ENCODE data around the gene SOWAHA.

SOWAHA gene

GRCh38 chr5:132826424-132827082 is 13.5 kb downstream of the SOWAHA start:
- H3K4me2 ChIP-seq (ENCODE audit: low read length) = no peak overlapping the region
- TF ChIP-seq CTCF (IDR thresholded peaks at IDR 0.05; ENCODE audit: low read length) (no peak), EZH2 (IDR thresholded peaks at IDR 0.05; ENCODE audit: borderline replicate concordance, low read length) (no peak)
- 0 out of 2 replicates have a peak, but pooled peaks cover 7% of the 10 kb centered on the region for H3K27me3 ChIP-seq (ENCODE audit: insufficient read depth, low read length)

GRCh38 chr5:132827943-132828673 is 15.0 kb downstream of the SOWAHA start:
- no peak for TF ChIP-seq EZH2 (IDR thresholded peaks at IDR 0.05; ENCODE audit: borderline replicate concordance, low read length)
- TF ChIP-seq CTCF (IDR thresholded peaks at IDR 0.05; ENCODE audit: low read length) = no peak
- H3K27me3 ChIP-seq (ENCODE audit: insufficient read depth, low read length) = 0 out of 2 replicates have a peak, but pooled peaks cover 7% of the 10 kb centered on the region
- H3F3A ChIP-seq (ENCODE audit: insufficient read depth, low read length) = no peaks in the 10 kb centered on the region
- H3K4me1 ChIP-seq (ENCODE audit: insufficient read depth, low read length, severe bottlenecking) = peaks cover 5% of the 10 kb centered on the region
- no peak overlapping the region for H3K4me2 ChIP-seq (ENCODE audit: low read length)
- H3K27ac ChIP-seq (ENCODE audit: low read depth, low read length, poor library complexity, severe bottlenecking) = no peak overlapping the region
- no peak overlapping the region for H3K9ac ChIP-seq (ENCODE audit: low read length)
- no peaks in the 10 kb centered on the region for H3K79me2 ChIP-seq (ENCODE audit: insufficient read depth, low read length)
- no peak overlapping the region for H2AFZ ChIP-seq (ENCODE audit: low read length)
- no peaks in the 10 kb centered on the region for H3K9me2 ChIP-seq (ENCODE audit: low read depth, low read length)
- no peak overlapping the region for H3K4me3 ChIP-seq (ENCODE audit: low read depth, low read length, poor library complexity, severe bottlenecking)
- no peaks in the 10 kb centered on the region for H3K36me3 ChIP-seq (ENCODE audit: insufficient read depth, low read length)
- no peaks in the 10 kb centered on the region for H4K20me1 ChIP-seq (ENCODE audit: insufficient read depth, low read length)
- H3K9me3 ChIP-seq (ENCODE audit: low read length) = no peaks in the 10 kb centered on the region

More at GRCh38 chr5:132826424-132827082, 13.5 kb downstream of the SOWAHA start:
- no peaks in the 10 kb centered on the region for H3K9me3 ChIP-seq (ENCODE audit: low read length)
- no peak overlapping the region for H2AFZ ChIP-seq (ENCODE audit: low read length)
- no peak overlapping the region for H3K27ac ChIP-seq (ENCODE audit: low read depth, low read length, poor library complexity, severe bottlenecking)
- H3K36me3 ChIP-seq (ENCODE audit: insufficient read depth, low read length) = no peaks in the 10 kb centered on the region
- H3K4me1 ChIP-seq (ENCODE audit: insufficient read depth, low read length, severe bottlenecking) = peaks cover 5% of the 10 kb centered on the region
- no peak overlapping the region for H3K4me3 ChIP-seq (ENCODE audit: low read depth, low read length, poor library complexity, severe bottlenecking)
- no peak overlapping the region for H3K9ac ChIP-seq (ENCODE audit: low read length)
- no peaks in the 10 kb centered on the region for H3K9me2 ChIP-seq (ENCODE audit: low read depth, low read length)
- no peaks in the 10 kb centered on the region for H3F3A ChIP-seq (ENCODE audit: insufficient read depth, low read length)
- no peaks in the 10 kb centered on the region for H4K20me1 ChIP-seq (ENCODE audit: insufficient read depth, low read length)
- no peaks in the 10 kb centered on the region for H3K79me2 ChIP-seq (ENCODE audit: insufficient read depth, low read length)

- TF ChIP-seq EZH2 (IDR thresholded peaks at IDR 0.05; ENCODE audit: borderline replicate concordance, low read length) (no peak), CTCF (IDR thresholded peaks at IDR 0.05; ENCODE audit: low read length) (no peak)
- no peak overlapping the region for H3K9ac ChIP-seq (ENCODE audit: low read length)
- H3K4me3 ChIP-seq (ENCODE audit: low read depth, low read length, poor library complexity, severe bottlenecking) = no peak overlapping the region
- H3K36me3 ChIP-seq (ENCODE audit: insufficient read depth, low read length) = no peaks in the 10 kb centered on the region
- H3K9me2 ChIP-seq (ENCODE audit: low read depth, low read length) = no peaks in the 10 kb centered on the region
- no peaks in the 10 kb centered on the region for H3F3A ChIP-seq (ENCODE audit: insufficient read depth, low read length)
- no peak overlapping the region for H2AFZ ChIP-seq (ENCODE audit: low read length)
- 0 out of 2 replicates have a peak, but pooled peaks cover 7% of the 10 kb centered on the region for H3K27me3 ChIP-seq (ENCODE audit: insufficient read depth, low read length)
- no peaks in the 10 kb centered on the region for H3K79me2 ChIP-seq (ENCODE audit: insufficient read depth, low read length)
- peaks cover 5% of the 10 kb centered on the region for H3K4me1 ChIP-seq (ENCODE audit: insufficient read depth, low read length, severe bottlenecking)
- H3K27ac ChIP-seq (ENCODE audit: low read depth, low read length, poor library complexity, severe bottlenecking) = no peak overlapping the region
- H4K20me1 ChIP-seq (ENCODE audit: insufficient read depth, low read length) = no peaks in the 10 kb centered on the region
- H3K4me2 ChIP-seq (ENCODE audit: low read length) = no peak overlapping the region
- H3K9me3 ChIP-seq (ENCODE audit: low read length) = no peaks in the 10 kb centered on the region
These were observed 15.9 kb downstream of the SOWAHA start for GRCh38 chr5:132828846-132829494.
